Left kidney (tissue), 8 donors: ENCODE measurements around the gene PDE7B. TPM values are rescaled to one million over a fixed set of nuclear protein-coding genes. Genes with fewer than 3 reads are reported as not detected.
A peak's percentile ranks its signal among the peaks of the same experiment; 100 is the strongest.

Experiments used
- DNase-seq: peaks from one replicate; pipeline ENCODE4 v3.0.0-alpha.2; 2013
- long read RNA-seq, 8 donors: transcript quantifications; one replicate each; lab custom pipeline, GENCODE V29; 2026
- polyA plus RNA-seq: library from polyadenylated mRNA; unstranded; fragments of 120-200 nt; gene quantifications from one replicate; pipeline ENCODE4 v1.2.1, GENCODE V29; 2013; ENCODE audit not compliant: insufficient read length

Gene PDE7B
- polyA plus RNA-seq = 8.0 TPM
- long read RNA-seq, donor 1, full-length matches to known transcripts = 3 of 3 reads
- long read RNA-seq, donor 1, partial matches to known transcripts = 0 of 3 reads
- long read RNA-seq, donor 1, other reads (novel, unspliced or antisense) = 0 of 3 reads
- long read RNA-seq, donor 2, full-length matches to known transcripts = 1 of 1 reads
- long read RNA-seq, donor 2, partial matches to known transcripts = 0 of 1 reads
- long read RNA-seq, donor 2, other reads (novel, unspliced or antisense) = 0 of 1 reads
- long read RNA-seq, donor 3 = 0 reads
- long read RNA-seq, donor 4 = 0 reads
- long read RNA-seq, donor 5 = 0 reads
- long read RNA-seq, donor 6, full-length matches to known transcripts = 1 of 1 reads
- long read RNA-seq, donor 6, partial matches to known transcripts = 0 of 1 reads
- long read RNA-seq, donor 6, other reads (novel, unspliced or antisense) = 0 of 1 reads
- long read RNA-seq, donor 7 = 0 reads
- long read RNA-seq, donor 8, full-length matches to known transcripts = 1 of 1 reads
- long read RNA-seq, donor 8, partial matches to known transcripts = 0 of 1 reads
- long read RNA-seq, donor 8, other reads (novel, unspliced or antisense) = 0 of 1 reads

DNA sequence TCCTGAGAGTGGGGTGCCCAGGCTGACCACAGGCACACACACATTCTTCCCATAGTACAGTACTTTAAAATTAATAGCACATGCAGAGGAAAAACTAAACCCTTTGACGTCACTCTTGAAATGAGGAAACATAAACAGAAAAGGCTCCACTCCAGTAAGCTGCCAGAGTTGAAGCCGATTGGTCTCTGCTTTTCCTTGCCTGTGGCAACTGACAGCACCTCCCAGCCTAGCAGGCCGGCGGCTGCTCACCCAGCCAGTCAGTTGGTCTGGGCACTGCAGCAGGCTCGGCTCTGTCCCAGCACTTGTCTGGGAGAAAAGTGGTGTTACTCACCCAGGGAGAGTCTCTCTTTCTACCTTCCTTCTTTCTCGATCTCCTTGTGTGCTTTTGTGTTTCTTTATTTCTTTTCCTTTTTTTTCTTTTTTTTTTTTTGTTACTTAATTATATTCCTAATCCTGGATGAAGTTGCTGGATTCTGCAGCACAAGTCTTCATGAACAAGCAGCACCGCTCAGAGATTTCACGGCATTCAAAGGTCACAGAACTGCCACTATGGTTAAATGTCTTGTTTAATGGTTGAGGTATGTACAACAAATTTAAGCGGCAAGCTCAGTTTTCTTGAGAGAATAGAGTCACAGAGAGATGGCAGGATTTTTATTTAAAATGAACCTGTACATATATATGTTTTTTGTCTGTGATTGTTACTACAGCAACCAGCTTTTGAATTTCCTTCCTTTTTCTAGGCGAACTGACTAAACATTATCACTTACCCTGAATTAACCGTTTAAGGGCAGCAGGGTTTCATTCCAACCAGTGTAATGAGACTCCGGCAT, at the start of gene PDE7B:
TSS of gene PDE7B (plus strand) at position 260 of the 830 bp plus-strand sequence.
- peak; percentile 76 for DNase-seq

DNA sequence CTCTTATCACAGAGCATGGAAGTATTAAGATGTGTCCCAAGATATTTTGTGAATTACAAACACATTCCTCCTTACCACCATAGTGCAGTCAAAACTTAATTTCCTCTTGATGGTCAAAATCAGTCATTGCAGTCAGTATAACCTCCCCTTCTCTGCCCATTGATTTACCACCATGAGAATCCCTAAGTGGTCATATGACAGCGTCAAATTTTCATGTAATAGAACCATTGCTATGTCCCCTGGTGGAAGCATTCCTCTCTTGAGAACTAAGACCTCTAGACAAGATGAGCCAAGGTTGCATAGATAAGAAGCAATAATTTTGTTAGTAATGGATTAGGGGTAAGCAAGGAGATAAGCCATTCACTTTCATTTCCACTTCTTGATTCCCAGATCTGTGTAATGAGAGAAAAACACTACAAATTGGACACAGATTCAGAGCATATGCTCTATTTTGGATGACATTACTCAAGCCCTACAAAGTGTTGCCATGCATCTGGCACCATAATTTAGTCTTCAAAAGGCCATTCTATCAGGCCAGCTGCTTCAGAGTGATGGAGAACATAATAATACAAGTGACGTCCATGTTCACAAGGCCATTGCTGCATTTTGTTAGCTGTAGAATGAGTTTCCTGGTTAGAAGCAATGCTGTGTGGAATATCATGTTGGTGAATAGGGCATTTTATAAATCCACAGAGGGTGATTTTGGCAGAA, 49.6 kb upstream of the PDE7B start:
- DNase-seq = no peak

DNA sequence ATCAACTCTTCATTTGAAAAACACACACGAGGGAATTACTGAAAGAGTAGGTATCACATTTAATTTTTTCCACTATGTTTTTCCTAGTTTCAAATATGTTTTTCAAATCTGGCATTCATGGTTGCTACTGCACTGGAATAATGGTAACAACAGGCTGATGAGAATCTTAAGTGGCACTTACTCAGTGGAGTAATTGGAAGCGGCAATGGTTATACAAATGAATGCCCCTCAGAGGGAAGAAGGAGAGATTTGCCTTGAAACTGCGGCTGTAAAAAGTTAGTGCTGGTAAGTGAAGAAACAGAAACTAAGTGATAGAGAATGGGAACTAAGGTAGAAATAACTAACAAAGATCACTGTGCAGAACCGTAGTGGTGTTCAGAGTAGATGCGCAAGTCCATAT, 41.0 kb upstream of the PDE7B start:
- DNase-seq = no peak

GRCh38 chr6:135811170-135811569, 40.3 kb upstream of the PDE7B start:
- no peak for DNase-seq

- no peak for DNase-seq
These were observed 39.6 kb upstream of the PDE7B start for GRCh38 chr6:135811644-135812526.

- DNase-seq = no peak
These were observed 38.1 kb upstream of the PDE7B start for GRCh38 chr6:135813401-135813800.

DNA sequence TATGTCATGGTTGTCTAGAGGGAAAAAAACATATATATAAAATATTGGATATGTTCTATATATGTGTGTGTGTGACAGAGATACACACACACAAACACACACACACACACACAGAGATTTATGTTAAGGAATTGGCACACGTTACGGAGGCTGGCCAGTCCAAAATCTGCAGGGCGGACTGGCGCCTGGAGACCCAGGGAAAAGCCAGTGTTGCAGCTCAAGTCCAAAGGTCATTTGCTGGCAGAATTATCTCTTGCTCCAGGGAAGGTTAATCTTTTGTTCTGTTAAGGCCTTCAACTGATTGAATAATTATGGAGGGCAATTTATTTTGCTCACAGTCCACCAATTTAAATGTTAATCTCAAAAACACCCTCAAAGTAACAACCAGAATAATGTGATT, 37.5 kb upstream of the PDE7B start:
- DNase-seq = no peak

DNA sequence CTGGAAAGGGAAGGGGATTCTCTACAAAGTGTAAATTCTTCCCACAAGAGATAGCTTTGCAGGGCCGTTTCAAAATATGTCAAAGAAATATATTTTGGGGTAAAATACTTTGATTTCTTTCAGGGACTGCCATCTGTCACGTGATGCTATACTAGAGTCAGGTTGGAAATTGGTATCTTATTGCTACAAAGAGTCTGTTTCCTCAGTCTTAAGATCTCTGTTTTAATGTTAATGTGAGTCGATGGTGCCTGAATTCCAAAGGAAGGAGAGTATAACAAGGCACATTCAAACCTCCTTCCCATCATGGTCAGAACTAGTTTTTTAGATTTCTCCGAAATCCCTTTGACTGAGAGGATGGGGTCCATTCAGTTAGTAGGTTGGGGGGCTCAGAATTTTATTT, 36.3 kb upstream of the PDE7B start:
- no peak for DNase-seq

GRCh38 chr6:135817035-135817434, 34.5 kb upstream of the PDE7B start:
- no peak for DNase-seq

DNA sequence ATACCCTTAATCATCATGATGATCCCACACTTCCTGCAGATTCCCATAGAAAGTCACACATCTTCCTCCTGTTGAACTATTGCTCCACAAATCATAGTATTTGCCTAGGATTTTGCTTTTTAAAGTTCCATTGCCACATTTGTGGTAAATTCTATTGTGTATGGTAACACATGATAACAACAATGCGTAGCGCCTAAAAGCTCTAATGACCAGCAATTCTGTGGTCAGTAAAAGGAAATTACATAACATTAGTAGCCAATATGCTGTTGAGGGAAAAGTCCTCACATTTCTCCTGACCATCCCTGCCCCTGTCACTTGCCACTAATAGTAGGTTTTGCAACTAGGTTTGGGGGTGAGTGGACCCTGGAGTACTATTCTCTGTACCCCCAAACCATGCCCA, 31.8 kb upstream of the PDE7B start:
- no peak for DNase-seq

GRCh38 chr6:135820340-135820739, 31.2 kb upstream of the PDE7B start:
- DNase-seq = no peak

DNA sequence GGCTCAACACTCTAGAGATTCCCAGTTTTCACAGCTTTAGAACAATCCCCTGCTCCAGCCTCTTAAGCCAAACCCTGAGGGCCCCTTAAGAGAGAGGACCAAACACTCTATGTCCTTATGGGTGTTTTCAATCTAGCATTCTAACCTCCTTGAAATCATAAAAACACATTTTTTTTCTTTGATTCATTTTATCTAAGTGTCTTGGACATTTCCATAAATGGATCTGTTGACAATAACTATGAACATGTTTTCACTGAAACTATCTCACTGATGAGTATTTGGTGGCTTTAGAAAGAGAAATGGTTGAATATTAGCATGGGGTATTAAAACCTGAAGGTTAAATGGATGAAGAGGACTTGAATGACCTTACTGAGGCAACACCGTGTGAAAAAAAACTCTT, 27.6 kb upstream of the PDE7B start:
- no peak for DNase-seq

GRCh38 chr6:135826236-135826804, 25.2 kb upstream of the PDE7B start:
- no peak for DNase-seq

- DNase-seq = no peak
These were observed 23.5 kb upstream of the PDE7B start for GRCh38 chr6:135828021-135828420.

DNA sequence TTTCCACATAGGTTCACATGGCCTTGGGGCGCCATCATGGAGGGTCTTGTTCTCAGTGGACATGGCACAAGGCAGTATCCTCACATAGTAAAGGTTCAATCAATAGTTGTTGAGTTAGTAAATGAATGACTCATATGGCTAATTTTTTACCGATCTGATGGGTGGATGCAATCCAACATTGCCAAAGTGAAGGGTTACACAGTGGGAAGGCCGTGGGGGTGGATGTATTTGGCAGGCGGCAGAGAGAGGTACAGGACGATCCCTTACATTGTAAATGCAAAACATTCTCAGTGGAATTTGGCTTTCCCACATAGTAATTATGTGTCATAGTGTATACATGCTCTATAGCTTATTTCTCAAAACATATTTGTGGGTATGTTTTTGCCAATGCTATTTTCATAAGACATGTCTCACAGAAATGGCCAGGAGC, 21.0 kb upstream of the PDE7B start:
- DNase-seq = no peak

- no peak for DNase-seq
These were observed 20.5 kb upstream of the PDE7B start for GRCh38 chr6:135831016-135831415.

DNA sequence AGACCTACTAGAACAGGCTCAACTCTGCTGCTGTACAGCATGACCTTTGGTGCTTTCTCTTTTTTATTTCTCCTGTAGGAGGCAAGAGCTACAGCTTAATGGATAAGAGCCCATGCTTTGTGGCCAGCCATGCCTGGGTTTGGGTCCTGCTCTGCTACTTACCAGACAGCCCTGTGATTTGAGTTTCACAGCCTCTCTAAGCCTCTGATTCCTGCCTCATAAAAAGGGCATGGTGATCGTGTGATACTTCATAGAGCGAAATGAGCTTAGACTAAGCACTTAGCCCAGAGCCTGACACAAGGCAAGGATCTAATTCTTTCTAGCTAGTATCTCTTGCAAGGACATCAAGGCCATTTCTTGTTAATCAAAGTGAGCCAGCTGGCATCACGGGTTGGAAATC, 19.3 kb upstream of the PDE7B start:
- DNase-seq = no peak

DNA sequence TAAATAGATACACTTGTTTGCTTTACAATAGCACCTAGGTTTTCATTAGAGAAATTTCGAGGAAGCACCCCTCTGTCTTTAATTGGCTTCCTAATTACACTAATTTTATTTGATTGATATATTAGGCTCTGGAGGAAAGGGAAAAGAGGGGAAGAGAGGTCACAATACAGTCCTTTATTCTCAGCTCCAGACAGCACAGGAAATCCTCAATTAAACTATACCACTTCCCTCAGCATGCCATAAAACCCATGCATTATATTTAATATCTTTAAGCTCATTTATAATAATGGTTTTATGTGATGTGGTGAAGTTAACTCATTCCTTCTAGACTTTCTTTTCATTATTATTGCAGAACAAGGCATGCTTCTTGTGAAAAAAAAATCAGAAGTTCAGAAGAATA, 17.7 kb upstream of the PDE7B start:
- DNase-seq = no peak

GRCh38 chr6:135837735-135838449, 13.6 kb upstream of the PDE7B start:
- no peak for DNase-seq

DNA sequence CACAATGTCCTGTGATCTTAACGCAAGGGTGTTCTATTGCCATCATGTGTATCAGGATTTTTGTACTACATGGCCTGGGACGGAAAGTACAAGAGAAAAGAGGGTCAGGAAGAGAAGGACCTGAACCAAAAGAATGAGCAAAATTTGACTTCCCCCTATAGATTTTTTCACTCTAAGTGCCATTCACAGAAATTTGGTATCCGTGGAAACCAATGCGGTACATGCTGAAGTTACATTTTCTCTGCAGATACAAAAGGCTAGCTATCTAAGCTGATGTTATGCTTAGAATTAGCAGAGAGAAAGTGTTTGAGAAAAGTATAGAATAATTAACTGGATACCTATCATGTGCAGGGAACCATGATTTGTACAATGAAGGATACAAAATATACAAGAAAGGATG, 12.4 kb upstream of the PDE7B start:
- no peak for DNase-seq
